H1 (cell line): ENCODE data around the gene ZFP69. TPM values are rescaled to one million over a fixed set of nuclear protein-coding genes. Genes with fewer than 3 reads are reported as not detected.

Source experiments
- CTCF ChIA-PET: fragments of 300-600 bp; sonication (Branson Sonifier 250); formaldehyde crosslinking; loops from one replicate; lab custom pipeline; 2021; ENCODE audit not compliant: partially characterized antibody; lab: Charles Lee
- POLR2A ChIA-PET: fragments of 300-600 bp; sonication (Branson Sonifier 250); formaldehyde crosslinking; loops from one replicate; lab custom pipeline; 2021; ENCODE audit warnings: inconsistent platforms; ENCODE audit not compliant: partially characterized antibody; lab: Charles Lee
- DNase-seq, 2 experiments: peaks; one replicate each; pipeline versions ENCODE4 v3.0.0 to v3.0.0-alpha.2; 2010 to 2022; ENCODE audit warnings: low spot score in 2 of 2, low read depth in 1 of 2, mixed read lengths in 1 of 2
- FAIRE-seq: peaks from 2 replicates; lab custom pipeline; 2011; peaks lifted over from hg19 to GRCh38; lab: Jason Lieb, UNC
- H2AFZ ChIP-seq: 2 replicates; pipeline ENCODE4 v1.8.1; 2012; ENCODE audit warnings: low read length, inconsistent platforms
- H2AK5ac ChIP-seq: 2 replicates; pipeline ENCODE4 v1.6.1; 2013; ENCODE audit warnings: low read depth, low read length
- H2BK120ac ChIP-seq: replicated peaks from 2 replicates; pipeline ENCODE3; 2013; ENCODE audit warnings: low read depth, low read length, inconsistent platforms
- H2BK12ac ChIP-seq: 2 replicates; pipeline ENCODE4 v1.6.1; 2013; ENCODE audit warnings: low read depth, low read length
- H2BK15ac ChIP-seq: 2 replicates; pipeline ENCODE4 v1.6.1; 2013; ENCODE audit warnings: low read length
- H2BK20ac ChIP-seq: 2 replicates; pipeline ENCODE4 v1.6.1; 2013; ENCODE audit warnings: low read length
- H2BK5ac ChIP-seq: 2 replicates; pipeline ENCODE4 v1.6.1; 2013; ENCODE audit warnings: low read depth, low read length
- H3K14ac ChIP-seq: 2 replicates; pipeline ENCODE4 v1.6.1; 2013; ENCODE audit warnings: inconsistent platforms; ENCODE audit not compliant: insufficient read length
- H3K18ac ChIP-seq: 2 replicates; pipeline ENCODE4 v1.6.1; 2013; ENCODE audit warnings: low read length; ENCODE audit errors: extremely low read depth
- H3K23ac ChIP-seq: 2 replicates; pipeline ENCODE4 v1.6.1; 2013; ENCODE audit warnings: inconsistent platforms; ENCODE audit not compliant: insufficient read length
- H3K23me2 ChIP-seq: 2 replicates; pipeline ENCODE4 v1.6.1; 2013; ENCODE audit warnings: low read depth, low read length
- H3K27ac ChIP-seq: 2 replicates; pipeline ENCODE4 v1.6.1; 2011; ENCODE audit warnings: low read depth, low read length, inconsistent platforms
- H3K27me3 ChIP-seq, 4 experiments: replicated peaks in 1 of 4; 1 replicate in 1 of 4; 2 replicates in 3 of 4; pipeline versions ENCODE4 v1.6.1 to v1.8.1; 2011 to 2013; ENCODE audit warnings: low read length in 3 of 4, mild to moderate bottlenecking in 3 of 4, inconsistent platforms in 2 of 4, mixed read lengths in 2 of 4, moderate library complexity in 1 of 4; ENCODE audit not compliant: control insufficient read depth in 3 of 4, insufficient read depth in 3 of 4; ENCODE audit errors: extremely low read depth in 1 of 4
- H3K36me3 ChIP-seq, 4 experiments: 2 replicates each; pipeline versions ENCODE4 v1.6.1 to v1.8.1; 2011 to 2013; ENCODE audit warnings: mild to moderate bottlenecking in 4 of 4, low read length in 3 of 4, moderate library complexity in 2 of 4, control low read depth in 1 of 4, inconsistent platforms in 1 of 4; ENCODE audit not compliant: insufficient read depth in 4 of 4, control insufficient read depth in 2 of 4
- H3K4ac ChIP-seq: replicated peaks from 2 replicates; pipeline ENCODE3; 2013; ENCODE audit warnings: low read length, low read depth, mixed read lengths, inconsistent platforms; ENCODE audit not compliant: insufficient read length
- H3K4me1 ChIP-seq, 4 experiments: replicated peaks in 1 of 4; 1 replicate in 1 of 4; 2 replicates in 3 of 4; pipeline versions ENCODE4 v1.6.1 to v1.8.1; 2011 to 2013; ENCODE audit warnings: low read length in 3 of 4, inconsistent platforms in 2 of 4, mixed read lengths in 1 of 4; ENCODE audit not compliant: insufficient read depth in 4 of 4, control insufficient read depth in 3 of 4
- H3K4me2 ChIP-seq, 2 experiments: 2 replicates each; pipeline versions ENCODE4 v1.6.1 to v1.8.1; 2011 to 2013; ENCODE audit warnings: low read depth in 2 of 2, low read length in 2 of 2, control low read depth in 1 of 2, inconsistent platforms in 1 of 2, mild to moderate bottlenecking in 1 of 2; ENCODE audit not compliant: insufficient read depth in 1 of 2
- H3K4me3 ChIP-seq, 4 experiments: fragments of 200-600, 300-600 bp in 1 of 4; sonication (generic), shearing (Covaris generic), sonication (Bioruptor Twin) in 1 of 4; 2 replicates each; pipeline versions ENCODE4 v1.5.1 to v1.8.1; 2011 to 2016; ENCODE audit warnings: low read length in 4 of 4, low read depth in 3 of 4, control low read depth in 2 of 4, inconsistent platforms in 2 of 4, mild to moderate bottlenecking in 2 of 4, mixed read lengths in 1 of 4, moderate library complexity in 1 of 4; ENCODE audit not compliant: insufficient read depth in 2 of 4; ENCODE audit errors: extremely low read depth in 1 of 4
- H3K56ac ChIP-seq: replicated peaks from 2 replicates; pipeline ENCODE3; 2013; ENCODE audit warnings: low read depth, mild to moderate bottlenecking, mixed read lengths, low read length, inconsistent platforms; ENCODE audit not compliant: insufficient read length
- H3K79me1 ChIP-seq: 2 replicates; pipeline ENCODE4 v1.6.1; 2013; ENCODE audit warnings: low read depth, low read length, control low read depth
- H3K79me2 ChIP-seq, 2 experiments: 2 replicates each; pipeline versions ENCODE4 v1.6.1 to v1.8.1; 2012 to 2013; ENCODE audit warnings: low read length in 2 of 2, mild to moderate bottlenecking in 2 of 2, inconsistent platforms in 1 of 2; ENCODE audit not compliant: insufficient read depth in 2 of 2, control insufficient read depth in 1 of 2
- H3K9ac ChIP-seq, 4 experiments: replicated peaks in 1 of 4; 1 replicate in 1 of 4; 2 replicates in 3 of 4; pipeline versions ENCODE4 v1.6.1 to v1.8.1; 2011 to 2013; ENCODE audit warnings: low read depth in 3 of 4, low read length in 3 of 4, control low read depth in 2 of 4, mild to moderate bottlenecking in 2 of 4, moderate library complexity in 2 of 4, inconsistent platforms in 1 of 4; ENCODE audit errors: extremely low read depth in 1 of 4
- H3K9me3 ChIP-seq, 2 experiments: 2 replicates each; pipeline versions ENCODE4 v1.6.1 to v1.8.1; 2012 to 2013; ENCODE audit warnings: mild to moderate bottlenecking in 2 of 2, moderate library complexity in 2 of 2, control low read depth in 1 of 2, inconsistent platforms in 1 of 2, low read depth in 1 of 2, low read length in 1 of 2, mixed read lengths in 1 of 2; ENCODE audit not compliant: insufficient read depth in 2 of 2
- H4K20me1 ChIP-seq, 2 experiments: replicated peaks in 1 of 2; 2 replicates each; pipeline versions ENCODE3 to v1.8.1; 2011 to 2013; ENCODE audit warnings: inconsistent platforms in 2 of 2, low read length in 2 of 2, mild to moderate bottlenecking in 1 of 2; ENCODE audit not compliant: insufficient read depth in 2 of 2, control insufficient read depth in 1 of 2
- H4K5ac ChIP-seq: 2 replicates; pipeline ENCODE4 v1.6.1; 2013; ENCODE audit warnings: low read length, low read depth, mixed read lengths, inconsistent platforms; ENCODE audit not compliant: insufficient read length
- H4K8ac ChIP-seq: 2 replicates; pipeline ENCODE4 v1.8.0; 2013; ENCODE audit warnings: mild to moderate bottlenecking, moderate library complexity, low read length, inconsistent platforms; ENCODE audit not compliant: insufficient read depth; ENCODE audit errors: extremely low read depth
- H4K91ac ChIP-seq: replicated peaks from 2 replicates; pipeline ENCODE3; 2013; ENCODE audit warnings: low read length, mixed read lengths, inconsistent platforms; ENCODE audit not compliant: insufficient read length
- ATF3 ChIP-seq: IDR thresholded peaks from 2 replicates; pipeline ENCODE4 v1.6.1; 2011; ENCODE audit warnings: low read depth, mild to moderate bottlenecking, low read length; ENCODE audit not compliant: insufficient read depth
- CHD2 ChIP-seq: IDR thresholded peaks from 2 replicates; pipeline ENCODE4 v1.6.1; 2012; ENCODE audit warnings: low read length, improper control_type of control experiment
- GTF2F1 ChIP-seq: IDR thresholded peaks from 2 replicates; pipeline ENCODE4 v1.6.1; 2012; ENCODE audit warnings: low read depth, low read length, improper control_type of control experiment, borderline replicate concordance
- SIX5 ChIP-seq: IDR thresholded peaks from 2 replicates; pipeline ENCODE4 v1.6.1; 2011; ENCODE audit warnings: mild to moderate bottlenecking, low read depth, low read length
- TAF1 ChIP-seq: IDR thresholded peaks from 2 replicates; pipeline ENCODE4 v1.6.1; 2011; ENCODE audit warnings: mild to moderate bottlenecking, low read depth, low read length
- TAF7 ChIP-seq: optimal IDR thresholded peaks from 2 replicates; pipeline ENCODE3; 2011; ENCODE audit warnings: low read depth, mild to moderate bottlenecking, inconsistent platforms, low read length, moderate library complexity, borderline replicate concordance
- WGBS, 2 experiments: shearing (Covaris generic) in 1 of 2; methylation state at CpG; one replicate each; pipeline versions ENCODE4 v1.1.6 to v1.1.7; 2013 to 2015; ENCODE audit warnings: low lambda C conversion rate in 2 of 2, mixed read lengths in 2 of 2, inconsistent platforms in 1 of 2, low coverage in 1 of 2, missing lambda C conversion rate in 1 of 2; ENCODE audit not compliant: insufficient replicate concordance in 2 of 2, insufficient coverage in 1 of 2, insufficient read length in 1 of 2; ENCODE audit errors: extremely low coverage in 1 of 2, missing lambda C conversion rate in 1 of 2; 5-methylcytosine and 5-hydroxymethylcytosine counted together
- polyA plus RNA-seq, 7 experiments: library from polyadenylated mRNA; depleted of rRNA in 3 of 7; stranded (reverse) in 5 of 7; unstranded in 2 of 7; fragments of >200 nt in 5 of 7; fragments of 200-250 nt in 2 of 7; gene quantifications; 1 replicate in 5 of 7; 2 replicates in 1 of 7; 4 replicates in 1 of 7; pipeline versions ENCODE4 v1.2.1 to v1.2.3, GENCODE V29; 2011 to 2013; ENCODE audit warnings: missing spikeins in 2 of 7, mixed read lengths in 2 of 7
- total RNA-seq: library from RNA; stranded (reverse); fragmentation: NEBNext Ultra II Directional; extraction: Animal tissue kit (Norgen Biotek cat#: 25700); gene quantifications from 2 replicates; pipeline ENCODE4 v1.2.1, GENCODE V29; 2021

The ZFP69 gene
- total and polyA plus RNA-seq, 2 of the 8 experiments (the other 6 are each of a cell fraction or from before 2014, with no cell fraction given), result 1.0 to 4.3 TPM

GRCh38 chr1:40435876-40436275, 41.2 kb upstream of the ZFP69 start:
- no peak for FAIRE-seq

More at GRCh38 chr1:40435876-40436275, 41.2 kb upstream of the ZFP69 start:
- POLR2A ChIA-PET, result no interaction called here
- no peak for TF ChIP-seq TAF1
- TF ChIP-seq GTF2F1, result no peak
- no peak for TF ChIP-seq ATF3
- no peak for TF ChIP-seq CHD2
- no peak for TF ChIP-seq SIX5
- TF ChIP-seq TAF7, result no peak
- TF ChIP-seq, all 59 proteins: peak for 0
- Histone ChIP-seq H3K27me3 (no peaks in the 10 kb centered on the region), H3K4me3 (no peak overlapping the region), H2BK12ac (no peak overlapping the region), H2BK120ac (no peak overlapping the region), H2BK20ac (no peak overlapping the region), H4K20me1 (no peaks in the 10 kb centered on the region), H3K27ac (no peak overlapping the region), H2AFZ (no peak overlapping the region), H3K9ac (no peak overlapping the region), H3K18ac (no peak overlapping the region), H3K9me3 (no peaks in the 10 kb centered on the region), H2AK5ac (no peak overlapping the region), H3K4ac (no peak overlapping the region), H3K4me1 (no peaks in the 10 kb centered on the region), H3K4me2 (no peak overlapping the region), H2BK5ac (no peak overlapping the region), H3K36me3 (no peaks in the 10 kb centered on the region), H2BK15ac (no peak overlapping the region), H4K5ac (no peak overlapping the region), H3K23me2 (no peaks in the 10 kb centered on the region), H4K8ac (no peak overlapping the region), H4K91ac (no peak overlapping the region), H3K79me2 (no peaks in the 10 kb centered on the region), H3K23ac (no peak overlapping the region), H3K56ac (no peak overlapping the region), H3K79me1 (no peaks in the 10 kb centered on the region), H3K14ac (no peak overlapping the region)
- WGBS, 2 experiments, result 84% methylated on average over 4 of the region's 4 CpGs; no CpG with 5 or more reads in 1 of the 2 experiments
- DNase-seq, result no peak
- CTCF ChIA-PET, result no interaction called here
